Fibroblast of skin of left biceps (primary cell): ENCODE data around the gene KDM6B.

Experiments used
- DNase-seq, 2 experiments: peaks; one replicate each; pipeline ENCODE4 v3.0.0-alpha.2; 2013; ENCODE audit warnings: low read depth in 2 of 2

KDM6B gene

GRCh38 chr17:7880076-7880868 is 46.3 kb downstream of the KDM6B start:
- no peak for DNase-seq

- no peak for DNase-seq
Observed at GRCh38 chr17:7881276-7882054, 47.4 kb downstream of the KDM6B start.

GRCh38 chr17:7882068-7882467 is 48.1 kb downstream of the KDM6B start:
- DNase-seq, result no peak

- no peak for DNase-seq
Observed at GRCh38 chr17:7882629-7883028, 48.6 kb downstream of the KDM6B start.
